Measurements from ENCODE around the gene RPTOR. TPM values are rescaled to one million over a fixed set of nuclear protein-coding genes. Genes with fewer than 3 reads are reported as not detected.

RPTOR gene
- total and polyA plus RNA-seq, 2 donors (not counting 3 experiments of a cell fraction or from before 2014, with no cell fraction given), result 10.7 to 41.8 TPM

- Histone ChIP-seq H3K36me3 (ENCODE audit: control insufficient read depth in 2 of 2, extremely low read depth in 1 of 2, insufficient read depth in 2 of 2, low read length in 2 of 2) (peaks cover 0 to 5% of the 10 kb centered on the region in 2 experiments), H3K4me1 (ENCODE audit: control insufficient read depth, extremely low read depth, insufficient read depth, low read length) (peaks cover 9% of the 10 kb centered on the region), H2AFZ (ENCODE audit: low read depth, low read length) (no peak overlapping the region), H3K79me2 (ENCODE audit: control insufficient read depth, insufficient read depth, low read length) (no peaks in the 10 kb centered on the region), H3K27me3 (ENCODE audit: control insufficient read depth in 2 of 2, insufficient read depth in 2 of 2, low read length in 2 of 2) (no peaks in the 10 kb centered on the region), H3K4me3 (replicated peaks in 1 of 3; ENCODE audit: insufficient read depth in 1 of 3, low read depth in 1 of 3, low read length in 3 of 3) (no peak overlapping the region), H3K9me3 (replicated peaks; ENCODE audit: control insufficient read depth, insufficient read depth, low read length) (no peaks in the 10 kb centered on the region), H3K27ac (ENCODE audit: insufficient read depth, low read depth, low read length) (no peak overlapping the region), H4K20me1 (replicated peaks; ENCODE audit: control insufficient read depth, extremely low read depth, insufficient read depth, low read length) (no peaks in the 10 kb centered on the region), H3K9ac (replicated peaks; ENCODE audit: extremely low read depth, insufficient read depth, low read length) (no peak overlapping the region), H3K4me2 (ENCODE audit: insufficient read depth, low read length) (no peak overlapping the region), H3K9me1 (replicated peaks; ENCODE audit: control insufficient read depth, extremely low read depth, insufficient read depth, low read length) (no peaks in the 10 kb centered on the region)
- DNase-seq (ENCODE audit: low read depth, low spot score), result peak; percentile 51
- dilution Hi-C loops (cut with MboI; ENCODE audit: extremely low pct_ligation_motif_present, low sequenced_read_pairs), result no loop called here
- CTCF ChIA-PET, result interaction anchor here (1.1 to 1.7 kb wide), 3 partner anchors 8 to 356 kb away, joined by 3 to 4 read pairs (median 3); no protein-coding TSS in a partner anchor
- intact Hi-C loops (cut with micrococcal nuclease), result no loop called here
- FAIRE-seq, result peak; percentile 46
- POLR2A ChIA-PET, result no interaction called here
- BruUV-seq (replicated peaks), result no TSS peak
- TF ChIP-seq JUN (IDR thresholded peaks at IDR 0.05; ENCODE audit: borderline replicate concordance, insufficient read depth, insufficient read length, low read depth) (no peak), CTCF (IDR thresholded peaks at IDR 0.05; ENCODE audit: extremely low read depth in 1 of 2, insufficient read depth in 1 of 2, low read depth in 1 of 2, low read length in 2 of 2) (no peak), MYC (IDR thresholded peaks at IDR 0.05; ENCODE audit: low read depth, low read length) (no peak), FOS (IDR thresholded peaks at IDR 0.05; ENCODE audit: borderline replicate concordance, insufficient read depth, low read length) (no peak), POLR2A (IDR thresholded peaks at IDR 0.05; ENCODE audit: low read depth, low read length) (no peak)
Observed at GRCh38 chr17:80782536-80783427, 238.1 kb downstream of the RPTOR start.

Data from endothelial cell of umbilical vein (primary cell).